ENCODE data around the gene B4GALT4.

B4GALT4 gene

DNA sequence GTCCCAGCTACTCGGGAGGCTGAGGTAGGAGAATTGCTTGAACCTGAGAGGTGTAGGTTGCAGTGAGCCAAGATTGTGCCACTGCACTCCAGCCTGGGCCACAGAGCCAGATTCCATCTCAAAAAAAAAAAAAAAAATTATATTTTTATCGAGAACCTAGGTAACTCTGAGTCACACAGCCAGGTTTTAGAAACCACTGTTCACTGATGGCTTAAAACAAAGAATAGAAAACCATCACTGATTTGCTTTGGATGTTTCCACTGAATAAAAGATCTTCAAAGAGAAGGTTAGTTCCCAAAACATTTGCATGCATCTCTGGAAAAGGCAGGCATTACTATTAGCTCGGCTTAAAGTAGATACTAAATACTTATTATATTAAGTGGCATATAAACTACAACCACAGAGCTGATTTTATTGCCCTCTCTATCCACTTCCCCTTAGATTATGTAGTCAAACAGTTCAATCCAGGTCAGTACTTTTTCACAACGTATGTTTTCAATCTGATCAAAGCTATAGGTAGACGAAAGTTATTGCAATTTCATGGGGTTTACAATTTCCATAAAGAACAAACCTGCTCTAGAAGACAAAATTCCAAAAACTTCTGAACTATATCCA is 1.4 kb downstream of the B4GALT4 start:
- H3K27me3 ChIP-seq (ENCODE audit: insufficient read depth, poor library complexity, severe bottlenecking): no peaks in the 10 kb centered on the region
- no peak overlapping the region for H3K4me3 ChIP-seq (replicated peaks; ENCODE audit: insufficient read depth, low read length)
- DNase-seq (ENCODE audit: low read depth in 1 of 2, low spot score in 1 of 2): no peak
- peak; percentile 40; the same call in 1 of the 2 replicates for TF ChIP-seq SPI1 (IDR thresholded peaks at IDR 0.05; ENCODE audit: borderline replicate concordance, low read depth)
- no peak for TF ChIP-seq GABPA (IDR thresholded peaks at IDR 0.05; ENCODE audit: low read depth)
- H3K27ac ChIP-seq (replicated peaks): no peak overlapping the region

DNA sequence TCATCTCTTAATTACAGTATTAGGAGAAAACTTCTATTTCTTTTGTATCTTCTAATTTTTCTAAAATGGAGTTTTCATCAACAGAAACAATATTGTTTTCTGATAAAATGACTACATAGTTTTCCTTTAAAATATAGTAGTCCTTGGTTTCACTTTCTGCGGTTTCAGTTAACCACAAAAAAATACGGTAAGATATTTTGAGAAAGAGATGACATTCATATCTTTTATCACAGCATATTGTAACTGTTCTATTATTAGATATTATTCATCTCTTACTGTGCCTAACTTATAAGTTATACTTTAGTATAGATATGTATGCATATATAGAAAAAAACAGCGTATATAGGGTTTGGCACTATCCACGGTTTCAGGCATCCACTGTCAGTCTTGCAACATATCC is 2.3 kb downstream of the B4GALT4 start:
- H3K4me3 ChIP-seq (replicated peaks; ENCODE audit: insufficient read depth, low read length): no peak overlapping the region
- H3K27ac ChIP-seq (replicated peaks): no peak overlapping the region
- no peak for DNase-seq (ENCODE audit: low read depth in 1 of 2, low spot score in 1 of 2)
- no peaks in the 10 kb centered on the region for H3K27me3 ChIP-seq (ENCODE audit: insufficient read depth, poor library complexity, severe bottlenecking)
- TF ChIP-seq GABPA (IDR thresholded peaks at IDR 0.05; ENCODE audit: low read depth): no peak
- TF ChIP-seq, protein P1, sequence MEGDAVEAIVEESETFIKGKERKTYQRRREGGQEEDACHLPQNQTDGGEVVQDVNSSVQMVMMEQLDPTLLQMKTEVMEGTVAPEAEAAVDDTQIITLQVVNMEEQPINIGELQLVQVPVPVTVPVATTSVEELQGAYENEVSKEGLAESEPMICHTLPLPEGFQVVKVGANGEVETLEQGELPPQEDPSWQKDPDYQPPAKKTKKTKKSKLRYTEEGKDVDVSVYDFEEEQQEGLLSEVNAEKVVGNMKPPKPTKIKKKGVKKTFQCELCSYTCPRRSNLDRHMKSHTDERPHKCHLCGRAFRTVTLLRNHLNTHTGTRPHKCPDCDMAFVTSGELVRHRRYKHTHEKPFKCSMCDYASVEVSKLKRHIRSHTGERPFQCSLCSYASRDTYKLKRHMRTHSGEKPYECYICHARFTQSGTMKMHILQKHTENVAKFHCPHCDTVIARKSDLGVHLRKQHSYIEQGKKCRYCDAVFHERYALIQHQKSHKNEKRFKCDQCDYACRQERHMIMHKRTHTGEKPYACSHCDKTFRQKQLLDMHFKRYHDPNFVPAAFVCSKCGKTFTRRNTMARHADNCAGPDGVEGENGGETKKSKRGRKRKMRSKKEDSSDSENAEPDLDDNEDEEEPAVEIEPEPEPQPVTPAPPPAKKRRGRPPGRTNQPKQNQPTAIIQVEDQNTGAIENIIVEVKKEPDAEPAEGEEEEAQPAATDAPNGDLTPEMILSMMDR (IDR thresholded peaks at IDR 0.05; ENCODE audit: insufficient read depth, low read length): no peak
- no peak for TF ChIP-seq SPI1 (IDR thresholded peaks at IDR 0.05; ENCODE audit: borderline replicate concordance, low read depth)
- no peak for TF ChIP-seq POLR2AphosphoS5 (IDR thresholded peaks at IDR 0.05; ENCODE audit: low read depth)
- TF ChIP-seq, protein P2, sequence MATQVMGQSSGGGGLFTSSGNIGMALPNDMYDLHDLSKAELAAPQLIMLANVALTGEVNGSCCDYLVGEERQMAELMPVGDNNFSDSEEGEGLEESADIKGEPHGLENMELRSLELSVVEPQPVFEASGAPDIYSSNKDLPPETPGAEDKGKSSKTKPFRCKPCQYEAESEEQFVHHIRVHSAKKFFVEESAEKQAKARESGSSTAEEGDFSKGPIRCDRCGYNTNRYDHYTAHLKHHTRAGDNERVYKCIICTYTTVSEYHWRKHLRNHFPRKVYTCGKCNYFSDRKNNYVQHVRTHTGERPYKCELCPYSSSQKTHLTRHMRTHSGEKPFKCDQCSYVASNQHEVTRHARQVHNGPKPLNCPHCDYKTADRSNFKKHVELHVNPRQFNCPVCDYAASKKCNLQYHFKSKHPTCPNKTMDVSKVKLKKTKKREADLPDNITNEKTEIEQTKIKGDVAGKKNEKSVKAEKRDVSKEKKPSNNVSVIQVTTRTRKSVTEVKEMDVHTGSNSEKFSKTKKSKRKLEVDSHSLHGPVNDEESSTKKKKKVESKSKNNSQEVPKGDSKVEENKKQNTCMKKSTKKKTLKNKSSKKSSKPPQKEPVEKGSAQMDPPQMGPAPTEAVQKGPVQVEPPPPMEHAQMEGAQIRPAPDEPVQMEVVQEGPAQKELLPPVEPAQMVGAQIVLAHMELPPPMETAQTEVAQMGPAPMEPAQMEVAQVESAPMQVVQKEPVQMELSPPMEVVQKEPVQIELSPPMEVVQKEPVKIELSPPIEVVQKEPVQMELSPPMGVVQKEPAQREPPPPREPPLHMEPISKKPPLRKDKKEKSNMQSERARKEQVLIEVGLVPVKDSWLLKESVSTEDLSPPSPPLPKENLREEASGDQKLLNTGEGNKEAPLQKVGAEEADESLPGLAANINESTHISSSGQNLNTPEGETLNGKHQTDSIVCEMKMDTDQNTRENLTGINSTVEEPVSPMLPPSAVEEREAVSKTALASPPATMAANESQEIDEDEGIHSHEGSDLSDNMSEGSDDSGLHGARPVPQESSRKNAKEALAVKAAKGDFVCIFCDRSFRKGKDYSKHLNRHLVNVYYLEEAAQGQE (IDR thresholded peaks at IDR 0.05; ENCODE audit: insufficient replicate concordance, low read depth): no peak

GRCh38 chr3:119237299-119237698 is 3.4 kb downstream of the B4GALT4 start:
- no peaks in the 10 kb centered on the region for H3K27me3 ChIP-seq (ENCODE audit: insufficient read depth, poor library complexity, severe bottlenecking)
- DNase-seq (ENCODE audit: low read depth in 1 of 2, low spot score in 1 of 2): no peak
- H3K4me3 ChIP-seq (replicated peaks; ENCODE audit: insufficient read depth, low read length): no peak overlapping the region
- H3K27ac ChIP-seq (replicated peaks): no peak overlapping the region
- TF ChIP-seq GABPA (IDR thresholded peaks at IDR 0.05; ENCODE audit: low read depth) (no peak), POLR2AphosphoS5 (IDR thresholded peaks at IDR 0.05; ENCODE audit: low read depth) (no peak), SPI1 (IDR thresholded peaks at IDR 0.05; ENCODE audit: borderline replicate concordance, low read depth) (no peak)
- TF ChIP-seq, protein P1 (IDR thresholded peaks at IDR 0.05; ENCODE audit: insufficient read depth, low read length): no peak
- TF ChIP-seq, protein P2 (IDR thresholded peaks at IDR 0.05; ENCODE audit: insufficient replicate concordance, low read depth): no peak

DNA sequence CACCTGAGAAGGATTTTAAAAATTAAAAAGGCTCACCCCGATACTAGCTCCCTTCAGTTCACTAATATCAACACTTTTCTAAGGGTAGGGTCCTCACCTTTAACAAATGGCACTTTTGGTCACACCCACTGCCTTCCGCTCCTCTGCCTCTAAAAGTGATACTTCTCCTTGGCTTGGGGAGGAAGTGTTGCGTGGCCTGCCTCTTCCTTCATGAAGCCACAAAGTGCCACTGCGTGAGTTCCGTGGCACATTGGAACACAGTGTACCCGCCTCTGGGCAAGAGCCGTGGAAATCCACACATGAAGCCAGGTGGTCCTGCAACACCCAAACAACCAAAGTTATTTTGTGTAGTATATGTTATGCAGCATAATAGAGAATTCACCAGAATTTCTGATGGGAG is 3.9 kb downstream of the B4GALT4 start:
- TF ChIP-seq, protein P1 (IDR thresholded peaks at IDR 0.05; ENCODE audit: insufficient read depth, low read length): no peak
- TF ChIP-seq GABPA (IDR thresholded peaks at IDR 0.05; ENCODE audit: low read depth) (no peak), SPI1 (IDR thresholded peaks at IDR 0.05; ENCODE audit: borderline replicate concordance, low read depth) (no peak), POLR2AphosphoS5 (IDR thresholded peaks at IDR 0.05; ENCODE audit: low read depth) (no peak)
- TF ChIP-seq, protein P2 (IDR thresholded peaks at IDR 0.05; ENCODE audit: insufficient replicate concordance, low read depth): no peak
- DNase-seq (ENCODE audit: low read depth in 1 of 2, low spot score in 1 of 2): peak in 1 of 2 experiments; percentile 21
- Histone ChIP-seq H3K27me3 (ENCODE audit: insufficient read depth, poor library complexity, severe bottlenecking) (no peaks in the 10 kb centered on the region), H3K27ac (replicated peaks) (no peak overlapping the region), H3K4me3 (replicated peaks; ENCODE audit: insufficient read depth, low read length) (no peak overlapping the region)
